ENCODE measurements around the gene SRGAP3. TPM values are rescaled to one million over a fixed set of nuclear protein-coding genes. Genes with fewer than 3 reads are reported as not detected.

SRGAP3 gene
- total RNA-seq, 1 donor, result 2.5 TPM

DNA sequence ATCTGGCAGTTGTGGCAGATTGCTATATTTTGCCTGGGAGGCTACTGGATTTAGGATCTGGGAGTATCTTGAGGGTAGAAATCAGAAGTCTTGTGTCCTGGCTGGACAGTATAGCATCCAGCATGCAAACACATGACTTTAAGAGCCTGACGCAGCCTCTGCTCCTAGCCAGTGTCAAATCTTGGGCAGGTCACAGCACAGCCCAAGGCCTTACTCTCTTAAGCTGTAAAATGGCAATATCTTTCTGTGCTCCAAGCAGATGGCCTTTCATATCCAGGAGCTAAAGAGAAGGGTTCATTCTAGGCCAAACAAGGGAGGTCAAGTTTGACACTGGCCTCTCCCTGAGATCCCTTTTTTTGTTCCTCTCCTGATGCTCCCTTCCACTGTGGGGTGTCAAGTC is 266.4 kb downstream of the SRGAP3 start:
- Histone ChIP-seq H3K4me1 (ENCODE audit: insufficient read depth, low read length) (no peaks in the 10 kb centered on the region), H3K9me3 (ENCODE audit: low read depth, low read length) (peaks cover 3% of the 10 kb centered on the region), H3K27ac (ENCODE audit: low read depth, low read length) (no peak overlapping the region), H3K36me3 (ENCODE audit: insufficient read depth, low read length) (no peaks in the 10 kb centered on the region), H3K4me2 (ENCODE audit: insufficient read depth, low read length) (no peak overlapping the region), H2AFZ (ENCODE audit: low read length) (no peak overlapping the region), H4K20me1 (ENCODE audit: insufficient read depth, low read length) (no peaks in the 10 kb centered on the region), H3K79me2 (ENCODE audit: insufficient read depth, low read length) (no peaks in the 10 kb centered on the region), H3K27me3 (ENCODE audit: insufficient read depth, low read length) (peaks cover 16% of the 10 kb centered on the region), H3K4me3 (ENCODE audit: insufficient read depth, low read length) (no peak overlapping the region)
- DNase-seq (ENCODE audit: insufficient read length, low spot score, missing footprints), result no peak
- TF ChIP-seq, protein P1, sequence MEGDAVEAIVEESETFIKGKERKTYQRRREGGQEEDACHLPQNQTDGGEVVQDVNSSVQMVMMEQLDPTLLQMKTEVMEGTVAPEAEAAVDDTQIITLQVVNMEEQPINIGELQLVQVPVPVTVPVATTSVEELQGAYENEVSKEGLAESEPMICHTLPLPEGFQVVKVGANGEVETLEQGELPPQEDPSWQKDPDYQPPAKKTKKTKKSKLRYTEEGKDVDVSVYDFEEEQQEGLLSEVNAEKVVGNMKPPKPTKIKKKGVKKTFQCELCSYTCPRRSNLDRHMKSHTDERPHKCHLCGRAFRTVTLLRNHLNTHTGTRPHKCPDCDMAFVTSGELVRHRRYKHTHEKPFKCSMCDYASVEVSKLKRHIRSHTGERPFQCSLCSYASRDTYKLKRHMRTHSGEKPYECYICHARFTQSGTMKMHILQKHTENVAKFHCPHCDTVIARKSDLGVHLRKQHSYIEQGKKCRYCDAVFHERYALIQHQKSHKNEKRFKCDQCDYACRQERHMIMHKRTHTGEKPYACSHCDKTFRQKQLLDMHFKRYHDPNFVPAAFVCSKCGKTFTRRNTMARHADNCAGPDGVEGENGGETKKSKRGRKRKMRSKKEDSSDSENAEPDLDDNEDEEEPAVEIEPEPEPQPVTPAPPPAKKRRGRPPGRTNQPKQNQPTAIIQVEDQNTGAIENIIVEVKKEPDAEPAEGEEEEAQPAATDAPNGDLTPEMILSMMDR (IDR thresholded peaks at IDR 0.05; ENCODE audit: extremely low read depth, low read depth, low read length), result no peak

GRCh38 chr3:8982509-8982908 is 266.9 kb downstream of the SRGAP3 start:
- DNase-seq (ENCODE audit: insufficient read length, low spot score, missing footprints), result no peak
- no peaks in the 10 kb centered on the region for H3K79me2 ChIP-seq (ENCODE audit: insufficient read depth, low read length)
- no peaks in the 10 kb centered on the region for H3K36me3 ChIP-seq (ENCODE audit: insufficient read depth, low read length)
- TF ChIP-seq, protein P1 (IDR thresholded peaks at IDR 0.05; ENCODE audit: extremely low read depth, low read depth, low read length), result no peak
- H3K4me3 ChIP-seq (ENCODE audit: insufficient read depth, low read length), result no peak overlapping the region
- H3K4me1 ChIP-seq (ENCODE audit: insufficient read depth, low read length), result no peaks in the 10 kb centered on the region
- peaks cover 16% of the 10 kb centered on the region for H3K27me3 ChIP-seq (ENCODE audit: insufficient read depth, low read length)
- no peak overlapping the region for H3K27ac ChIP-seq (ENCODE audit: low read depth, low read length)
- H3K9me3 ChIP-seq (ENCODE audit: low read depth, low read length), result peaks cover 3% of the 10 kb centered on the region
- H4K20me1 ChIP-seq (ENCODE audit: insufficient read depth, low read length), result no peaks in the 10 kb centered on the region
- no peak overlapping the region for H3K4me2 ChIP-seq (ENCODE audit: insufficient read depth, low read length)
- H2AFZ ChIP-seq (ENCODE audit: low read length), result no peak overlapping the region

DNA sequence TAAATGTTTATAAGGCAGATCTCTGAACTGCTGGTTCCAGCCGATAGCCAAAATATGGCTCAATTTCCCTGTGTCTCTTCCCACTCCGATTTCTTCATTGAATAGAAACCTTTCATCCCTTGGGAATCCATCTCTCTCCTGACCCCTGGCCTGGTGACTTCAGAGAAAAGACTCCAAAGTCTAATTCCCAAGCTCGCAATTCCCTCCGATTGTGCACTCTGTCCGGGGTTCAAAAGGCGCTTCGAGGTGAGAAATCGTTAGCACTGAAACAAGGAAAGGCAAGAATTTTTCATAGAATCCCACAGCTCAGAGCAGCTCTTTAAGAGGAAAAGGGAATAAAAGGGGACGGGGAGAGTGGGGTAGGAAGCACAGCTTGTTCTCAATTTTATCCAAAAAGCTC is 267.7 kb downstream of the SRGAP3 start:
- Histone ChIP-seq H2AFZ (ENCODE audit: low read length) (no peak overlapping the region), H3K9me3 (ENCODE audit: low read depth, low read length) (peaks cover 3% of the 10 kb centered on the region), H3K27me3 (ENCODE audit: insufficient read depth, low read length) (peaks cover 19% of the 10 kb centered on the region), H3K4me2 (ENCODE audit: insufficient read depth, low read length) (no peak overlapping the region), H3K4me3 (ENCODE audit: insufficient read depth, low read length) (no peak overlapping the region), H3K27ac (ENCODE audit: low read depth, low read length) (no peak overlapping the region), H4K20me1 (ENCODE audit: insufficient read depth, low read length) (no peaks in the 10 kb centered on the region), H3K4me1 (ENCODE audit: insufficient read depth, low read length) (no peaks in the 10 kb centered on the region), H3K36me3 (ENCODE audit: insufficient read depth, low read length) (no peaks in the 10 kb centered on the region), H3K79me2 (ENCODE audit: insufficient read depth, low read length) (no peaks in the 10 kb centered on the region)
- no peak for DNase-seq (ENCODE audit: insufficient read length, low spot score, missing footprints)
- TF ChIP-seq, protein P1 (IDR thresholded peaks at IDR 0.05; ENCODE audit: extremely low read depth, low read depth, low read length), result no peak

- H4K20me1 ChIP-seq (ENCODE audit: insufficient read depth, low read length), result no peaks in the 10 kb centered on the region
- H3K4me3 ChIP-seq (ENCODE audit: insufficient read depth, low read length), result no peak overlapping the region
- H3K4me2 ChIP-seq (ENCODE audit: insufficient read depth, low read length), result no peak overlapping the region
- no peak overlapping the region for H2AFZ ChIP-seq (ENCODE audit: low read length)
- H3K79me2 ChIP-seq (ENCODE audit: insufficient read depth, low read length), result no peaks in the 10 kb centered on the region
- peaks cover 3% of the 10 kb centered on the region for H3K9me3 ChIP-seq (ENCODE audit: low read depth, low read length)
- peaks cover 19% of the 10 kb centered on the region for H3K27me3 ChIP-seq (ENCODE audit: insufficient read depth, low read length)
- H3K4me1 ChIP-seq (ENCODE audit: insufficient read depth, low read length), result no peaks in the 10 kb centered on the region
- TF ChIP-seq, protein P1 (IDR thresholded peaks at IDR 0.05; ENCODE audit: extremely low read depth, low read depth, low read length), result no peak
- no peaks in the 10 kb centered on the region for H3K36me3 ChIP-seq (ENCODE audit: insufficient read depth, low read length)
- DNase-seq (ENCODE audit: insufficient read length, low spot score, missing footprints), result peak; percentile 54
- H3K27ac ChIP-seq (ENCODE audit: low read depth, low read length), result no peak overlapping the region
Measured at GRCh38 chr3:8981296-8981695, 268.1 kb downstream of the SRGAP3 start.
